ENCODE measurements around the gene FOXRED2. TPM values are rescaled to one million over a fixed set of nuclear protein-coding genes. Genes with fewer than 3 reads are reported as not detected.

FOXRED2 gene
- total RNA-seq, 4 donors from 2014 or later: 2.8 to 16.5 (median 4.1) TPM

DNA sequence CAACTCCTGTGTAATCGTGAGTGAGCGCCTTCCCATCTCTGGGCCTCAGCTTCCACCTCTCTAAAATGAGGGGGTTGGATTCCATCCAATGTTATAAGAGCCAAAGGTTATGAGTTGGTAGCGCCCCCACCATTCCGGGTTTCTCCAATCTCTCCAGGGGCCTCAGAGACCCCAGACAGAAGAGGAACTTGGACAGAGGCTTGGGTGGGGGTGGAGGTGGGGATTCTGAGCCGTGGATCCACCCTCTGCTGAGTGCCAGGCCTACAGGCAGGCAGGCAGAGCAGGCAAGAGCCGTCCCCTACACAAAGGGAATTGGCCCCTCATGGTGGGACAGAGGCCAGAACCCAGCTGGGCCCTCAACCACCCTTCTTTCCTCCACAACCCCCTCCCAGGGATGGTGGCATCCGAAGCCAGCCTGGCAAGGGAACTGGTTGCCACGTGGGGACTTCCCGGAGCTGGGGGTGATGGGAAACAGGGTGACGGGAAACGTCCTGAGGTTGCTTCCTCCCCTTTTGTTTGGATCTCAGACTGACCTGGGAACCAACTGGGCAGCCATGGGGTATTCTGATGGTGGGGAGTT is 57.2 kb downstream of the FOXRED2 start:
- no peaks in the 10 kb centered on the region for H3K36me3 ChIP-seq
- H3K4me1 ChIP-seq: peaks cover 9 to 34% (median 30%) of the 10 kb centered on the region in 4 donors
- peak overlapping the region in 1 of 4 donors; percentile 27 for H3K27ac ChIP-seq
- H3K9me3 ChIP-seq: no peaks in the 10 kb centered on the region
- no peak for TF ChIP-seq POLR2A (IDR thresholded peaks at IDR 0.05)
- TF ChIP-seq, protein P1, sequence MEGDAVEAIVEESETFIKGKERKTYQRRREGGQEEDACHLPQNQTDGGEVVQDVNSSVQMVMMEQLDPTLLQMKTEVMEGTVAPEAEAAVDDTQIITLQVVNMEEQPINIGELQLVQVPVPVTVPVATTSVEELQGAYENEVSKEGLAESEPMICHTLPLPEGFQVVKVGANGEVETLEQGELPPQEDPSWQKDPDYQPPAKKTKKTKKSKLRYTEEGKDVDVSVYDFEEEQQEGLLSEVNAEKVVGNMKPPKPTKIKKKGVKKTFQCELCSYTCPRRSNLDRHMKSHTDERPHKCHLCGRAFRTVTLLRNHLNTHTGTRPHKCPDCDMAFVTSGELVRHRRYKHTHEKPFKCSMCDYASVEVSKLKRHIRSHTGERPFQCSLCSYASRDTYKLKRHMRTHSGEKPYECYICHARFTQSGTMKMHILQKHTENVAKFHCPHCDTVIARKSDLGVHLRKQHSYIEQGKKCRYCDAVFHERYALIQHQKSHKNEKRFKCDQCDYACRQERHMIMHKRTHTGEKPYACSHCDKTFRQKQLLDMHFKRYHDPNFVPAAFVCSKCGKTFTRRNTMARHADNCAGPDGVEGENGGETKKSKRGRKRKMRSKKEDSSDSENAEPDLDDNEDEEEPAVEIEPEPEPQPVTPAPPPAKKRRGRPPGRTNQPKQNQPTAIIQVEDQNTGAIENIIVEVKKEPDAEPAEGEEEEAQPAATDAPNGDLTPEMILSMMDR (IDR thresholded peaks at IDR 0.05): no peak
- H3K27me3 ChIP-seq: no peaks in the 10 kb centered on the region
- H3K4me3 ChIP-seq: no peak overlapping the region
- no peak for DNase-seq

- no peak for DNase-seq
- H3K4me1 ChIP-seq: peaks cover 9 to 20% (median 14%) of the 10 kb centered on the region in 4 donors
- H3K4me3 ChIP-seq: no peak overlapping the region
- no peak for TF ChIP-seq POLR2A (IDR thresholded peaks at IDR 0.05)
- TF ChIP-seq, protein P1 (IDR thresholded peaks at IDR 0.05): no peak
- H3K9me3 ChIP-seq: no peaks in the 10 kb centered on the region
- no peaks in the 10 kb centered on the region for H3K27me3 ChIP-seq
- no peak overlapping the region for H3K27ac ChIP-seq
- H3K36me3 ChIP-seq: no peaks in the 10 kb centered on the region
Observed at GRCh38 chr22:36447632-36448031, 59.2 kb downstream of the FOXRED2 start.

GRCh38 chr22:36445158-36445668 is 61.6 kb downstream of the FOXRED2 start:
- TF ChIP-seq POLR2A (IDR thresholded peaks at IDR 0.05): no peak
- TF ChIP-seq, protein P1 (IDR thresholded peaks at IDR 0.05): no peak
- DNase-seq: no peak
- peak overlapping the region; percentile 15 to 62 (median 54) for H3K27ac ChIP-seq

DNA sequence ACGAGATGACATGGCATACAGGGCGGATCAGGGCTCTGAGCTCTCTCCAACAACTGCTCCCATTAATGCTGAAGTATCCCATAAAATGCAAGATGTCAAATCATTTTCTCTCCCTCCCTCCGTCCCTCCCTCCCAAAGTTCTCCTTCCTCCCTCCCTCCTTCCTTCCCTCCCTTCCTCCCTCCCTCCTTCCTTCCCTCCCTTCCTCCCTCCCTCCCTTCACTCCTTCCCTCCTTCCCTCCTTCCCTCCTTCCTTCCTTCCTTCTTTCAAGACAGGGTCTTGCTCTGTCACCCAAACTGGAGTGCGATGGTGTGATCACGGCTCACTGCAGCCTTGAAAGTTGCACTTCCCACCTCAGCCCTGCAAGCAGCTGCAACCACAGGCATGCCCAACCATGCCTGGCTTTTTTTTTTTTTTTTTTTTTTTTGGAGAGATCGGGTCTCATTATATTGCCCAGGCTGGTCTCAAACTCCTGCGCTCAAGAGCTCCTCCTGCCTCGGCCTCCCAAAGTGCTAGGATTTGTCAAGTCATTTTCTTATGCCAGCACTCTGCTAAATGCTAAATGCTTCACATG is 63.6 kb downstream of the FOXRED2 start:
- Histone ChIP-seq H3K27ac (peak overlapping the region in 2 of 4 donors; percentile 6 to 60), H3K27me3 (no peaks in the 10 kb centered on the region), H3K36me3 (no peaks in the 10 kb centered on the region), H3K4me3 (no peak overlapping the region), H3K9me3 (no peaks in the 10 kb centered on the region), H3K4me1 (peaks cover 0 to 25% (median 0%) of the 10 kb centered on the region in 4 donors)
- TF ChIP-seq, protein P1 (IDR thresholded peaks at IDR 0.05): no peak
- no peak for TF ChIP-seq POLR2A (IDR thresholded peaks at IDR 0.05)
- peak in 1 of 3 donors; percentile 54 for DNase-seq

More at GRCh38 chr22:36445158-36445668, 61.6 kb downstream of the FOXRED2 start:
- Histone ChIP-seq H3K4me1 (peaks cover 0 to 11% (median 0%) of the 10 kb centered on the region in 4 donors), H3K36me3 (no peaks in the 10 kb centered on the region), H3K9me3 (no peaks in the 10 kb centered on the region), H3K4me3 (no peak overlapping the region), H3K27me3 (no peaks in the 10 kb centered on the region)

- Histone ChIP-seq H3K4me3 (no peak overlapping the region), H3K36me3 (no peaks in the 10 kb centered on the region), H3K27me3 (no peaks in the 10 kb centered on the region), H3K4me1 (peaks cover 0 to 25% (median 0%) of the 10 kb centered on the region in 4 donors), H3K27ac (peak overlapping the region in 3 of 4 donors; percentile 10 to 60 (median 28)), H3K9me3 (no peaks in the 10 kb centered on the region)
- DNase-seq: peak in 2 of 3 donors; percentile 75 to 76
- no peak for TF ChIP-seq POLR2A (IDR thresholded peaks at IDR 0.05)
- TF ChIP-seq, protein P1 (IDR thresholded peaks at IDR 0.05): no peak
Observed at GRCh38 chr22:36442506-36443197, 64.2 kb downstream of the FOXRED2 start.

Measured in Peyer's patch (tissue), 4 donors.